Common myeloid progenitor, CD34-positive (primary cell): Measurements from ENCODE around the gene TYRO3.

Experiments
- CTCF ChIA-PET: fragments of 350-600 bp; sonication (Branson Sonifier 250); formaldehyde crosslinking; loops from one replicate; lab custom pipeline; 2021; ENCODE audit warnings: antibody characterized with exemption; lab: Charles Lee
- POLR2A ChIA-PET: fragments of 350-600 bp; sonication (Branson Sonifier 250); formaldehyde crosslinking; loops from one replicate; lab custom pipeline; 2021; ENCODE audit warnings: antibody characterized with exemption; lab: Charles Lee
- DNase-seq, 3 donors: peaks; one replicate each; pipeline versions ENCODE4 v3.0.0 to v3.0.0-alpha.2; 2013
- H3K27ac ChIP-seq, 2 experiments: 1 replicate in 1 of 2; 2 replicates in 1 of 2; pipeline ENCODE4 v1.7.0; 2013; ENCODE audit warnings: inconsistent platforms in 2 of 2, low read length in 2 of 2, mild to moderate bottlenecking in 2 of 2, low read depth in 1 of 2, moderate library complexity in 1 of 2; ENCODE audit not compliant: severe bottlenecking in 2 of 2, insufficient read depth in 1 of 2, poor library complexity in 1 of 2
- H3K27me3 ChIP-seq, 5 experiments: replicated peaks in 2 of 5; 1 replicate in 3 of 5; 2 replicates in 2 of 5; pipeline versions ENCODE4 v1.6.1 to v1.7.0; 2013; ENCODE audit warnings: low read length in 4 of 5, mild to moderate bottlenecking in 2 of 5, moderate library complexity in 2 of 5, inconsistent platforms in 1 of 5; ENCODE audit not compliant: insufficient read depth in 5 of 5, control insufficient read depth in 4 of 5
- H3K36me3 ChIP-seq, 4 experiments: 1 replicate in 2 of 4; 2 replicates in 2 of 4; pipeline versions ENCODE4 v1.6.1 to v1.7.0; 2013; ENCODE audit warnings: low read length in 3 of 4, control low read depth in 1 of 4, mild to moderate bottlenecking in 1 of 4; ENCODE audit not compliant: control insufficient read depth in 4 of 4, insufficient read depth in 4 of 4
- H3K4me1 ChIP-seq, 4 experiments: 1 replicate in 3 of 4; 2 replicates in 1 of 4; pipeline versions ENCODE4 v1.6.1 to v1.7.1; 2013; ENCODE audit warnings: low read length in 3 of 4, mild to moderate bottlenecking in 3 of 4, control low read depth in 1 of 4, inconsistent platforms in 1 of 4, moderate library complexity in 1 of 4; ENCODE audit not compliant: control insufficient read depth in 4 of 4, insufficient read depth in 4 of 4; ENCODE audit errors: control extremely low read depth in 1 of 4
- H3K4me3 ChIP-seq, 7 experiments: 1 replicate in 4 of 7; 2 replicates in 3 of 7; pipeline versions ENCODE4 v1.5.1 to v1.7.0; 2013; ENCODE audit warnings: mild to moderate bottlenecking in 7 of 7, low read length in 6 of 7, moderate library complexity in 6 of 7, inconsistent platforms in 2 of 7, low read depth in 2 of 7, control low read depth in 1 of 7; ENCODE audit not compliant: insufficient read depth in 4 of 7, control insufficient read depth in 1 of 7; ENCODE audit errors: extremely low read depth in 1 of 7
- H3K9me3 ChIP-seq, 5 experiments: 1 replicate in 4 of 5; 2 replicates in 1 of 5; pipeline versions ENCODE4 v1.6.1 to v1.7.1; 2013; ENCODE audit warnings: low read length in 4 of 5, mild to moderate bottlenecking in 2 of 5, inconsistent platforms in 1 of 5, low read depth in 1 of 5, moderate library complexity in 1 of 5; ENCODE audit not compliant: control insufficient read depth in 4 of 5, insufficient read depth in 2 of 5; ENCODE audit errors: control extremely low read depth in 1 of 5
- WGBS: methylation state at CpG from one replicate; pipeline ENCODE4 v1.1.5; 2013; ENCODE audit not compliant: insufficient coverage; 5-methylcytosine and 5-hydroxymethylcytosine counted together

Gene TYRO3

GRCh38 chr15:41564286-41564959 lies 5.4 kb downstream of the TYRO3 start:
- ChIA-PET POLR2A (no interaction called here), CTCF (interaction anchor here (0.7 kb wide), 1 partner anchor 39 kb away, joined by 3 read pairs; no protein-coding TSS in a partner anchor)
- Histone ChIP-seq H3K27ac (no peak overlapping the region), H3K4me3 (no peak overlapping the region), H3K27me3 (peaks cover 0 to 13% (median 4%) of the 10 kb centered on the region in 5 experiments), H3K36me3 (peaks cover 0 to 14% (median 0%) of the 10 kb centered on the region in 4 experiments), H3K4me1 (peaks cover 0 to 13% (median 8%) of the 10 kb centered on the region in 4 experiments), H3K9me3 (no peaks in the 10 kb centered on the region)
- WGBS: 89% methylated on average over 6 of the region's 7 CpGs
- no peak for DNase-seq

- ChIA-PET CTCF (interaction anchor here (0.7 kb wide), 1 partner anchor 39 kb away, joined by 3 read pairs; no protein-coding TSS in a partner anchor), POLR2A (no interaction called here)
- Histone ChIP-seq H3K4me3 (no peak overlapping the region), H3K36me3 (peaks cover 0 to 14% (median 0%) of the 10 kb centered on the region in 4 experiments), H3K4me1 (peaks cover 0 to 7% (median 2%) of the 10 kb centered on the region in 4 experiments), H3K9me3 (no peaks in the 10 kb centered on the region), H3K27me3 (peaks cover 0 to 8% (median under 1%) of the 10 kb centered on the region in 5 experiments), H3K27ac (no peak overlapping the region)
- DNase-seq: no peak
- 97% methylated on average over 8 of the region's 8 CpGs for WGBS
These were observed 6.0 kb downstream of the TYRO3 start for GRCh38 chr15:41564960-41565502.

- H3K4me1 ChIP-seq: peaks cover 0 to under 1% (median 0%) of the 10 kb centered on the region in 4 experiments
These were observed 6.7 kb downstream of the TYRO3 start for GRCh38 chr15:41565702-41566101.

GRCh38 chr15:41566121-41566885 lies 7.3 kb downstream of the TYRO3 start:
- Histone ChIP-seq H3K4me1 (no peaks in the 10 kb centered on the region), H3K36me3 (peaks cover 0 to 18% (median 0%) of the 10 kb centered on the region in 4 experiments), H3K4me3 (no peak overlapping the region), H3K27ac (no peak overlapping the region), H3K27me3 (no peaks in the 10 kb centered on the region), H3K9me3 (no peaks in the 10 kb centered on the region)
- ChIA-PET POLR2A (no interaction called here), CTCF (interaction anchor here (0.6 to 1.2 kb wide), 2 partner anchors 12 to 669 kb away, joined by 3 to 5 read pairs; no protein-coding TSS in a partner anchor)
- DNase-seq: no peak
- 94% methylated on average over 3 of the region's 9 CpGs for WGBS

More at GRCh38 chr15:41565702-41566101, 6.7 kb downstream of the TYRO3 start:
- DNase-seq: no peak
- peaks cover 0 to 3% (median 0%) of the 10 kb centered on the region in 5 experiments for H3K27me3 ChIP-seq
- no peaks in the 10 kb centered on the region for H3K9me3 ChIP-seq
- POLR2A ChIA-PET: no interaction called here
- CTCF ChIA-PET: interaction anchor here (0.6 to 1.2 kb wide), 2 partner anchors 13 to 668 kb away, joined by 3 to 5 read pairs; no protein-coding TSS in a partner anchor
- H3K4me3 ChIP-seq: no peak overlapping the region
- H3K36me3 ChIP-seq: peaks cover 0 to 14% (median 0%) of the 10 kb centered on the region in 4 experiments
- H3K27ac ChIP-seq: no peak overlapping the region
- 88% methylated on average over 1 of the region's 3 CpGs for WGBS

GRCh38 chr15:41567261-41567660 lies 8.2 kb downstream of the TYRO3 start:
- POLR2A ChIA-PET: no interaction called here
- WGBS: no CpG with 5 or more reads among the region's 6 CpGs

GRCh38 chr15:41567862-41568261 lies 8.8 kb downstream of the TYRO3 start:
- Histone ChIP-seq H3K4me1 (no peaks in the 10 kb centered on the region), H3K27me3 (no peaks in the 10 kb centered on the region), H3K9me3 (no peaks in the 10 kb centered on the region), H3K27ac (no peak overlapping the region), H3K36me3 (peaks cover 0 to 10% (median 0%) of the 10 kb centered on the region in 4 experiments), H3K4me3 (no peak overlapping the region)
- POLR2A ChIA-PET: no interaction called here
- 97% methylated on average over 3 of the region's 4 CpGs for WGBS
- CTCF ChIA-PET: interaction anchor here (1.8 kb wide), 1 partner anchor 10 kb away, joined by 6 read pairs; no protein-coding TSS in a partner anchor
- peak in 1 of 3 donors; percentile 28 for DNase-seq

More at GRCh38 chr15:41567261-41567660, 8.2 kb downstream of the TYRO3 start:
- Histone ChIP-seq H3K4me3 (no peak overlapping the region), H3K9me3 (no peaks in the 10 kb centered on the region), H3K4me1 (no peaks in the 10 kb centered on the region), H3K36me3 (peaks cover 0 to 12% (median 0%) of the 10 kb centered on the region in 4 experiments), H3K27me3 (no peaks in the 10 kb centered on the region), H3K27ac (no peak overlapping the region)
- CTCF ChIA-PET: interaction anchor here (1.8 kb wide), 1 partner anchor 10 kb away, joined by 6 read pairs; no protein-coding TSS in a partner anchor
- DNase-seq: no peak
